PC-9 (cell line): ENCODE results near the gene SLC40A1. TPM values are rescaled to one million over a fixed set of nuclear protein-coding genes. Genes with fewer than 3 reads are reported as not detected.

Experiments used
- BruUV-seq: library from RNA; stranded (reverse); fragments of 400-500 nt; replicated peaks from 2 replicates; lab custom pipeline; 2021; lab: Mats Ljungman, UMichigan
- CTCF ChIA-PET: fragments of 300-600 bp; sonication (Branson Sonifier 250); formaldehyde crosslinking; loops from one replicate; lab custom pipeline; 2022; ENCODE audit warnings: antibody characterized with exemption; lab: Charles Lee
- POLR2A ChIA-PET: fragments of 300-600 bp; sonication (Branson Sonifier 250); formaldehyde crosslinking; loops from one replicate; lab custom pipeline; 2022; ENCODE audit warnings: antibody characterized with exemption; ENCODE audit not compliant: unreplicated experiment; lab: Charles Lee
- DNase-seq, 2 experiments: peaks; one replicate each; pipeline versions ENCODE4 v3.0.0 to v3.0.0-alpha.2; 2015 to 2022; ENCODE audit warnings: mixed read lengths in 1 of 2
- H2AFZ ChIP-seq: fragments of 200-600 bp; sonication (generic); 2 replicates; pipeline ENCODE4 v1.8.1; 2017; ENCODE audit warnings: antibody characterized with exemption
- H3F3A ChIP-seq: fragments of 200-600 bp; sonication (generic); 2 replicates; pipeline ENCODE4 v1.8.1; 2017; ENCODE audit warnings: antibody characterized with exemption, mild to moderate bottlenecking, low read depth; ENCODE audit not compliant: insufficient read depth
- H3K27ac ChIP-seq: fragments of 200-600 bp; sonication (generic); 2 replicates; pipeline ENCODE4 v1.6.1; 2016; ENCODE audit warnings: mixed run types
- H3K27me3 ChIP-seq: fragments of 200-600 bp; sonication (generic); 2 replicates; pipeline ENCODE4 v1.6.1; 2016; ENCODE audit warnings: low read depth, mixed run types; ENCODE audit not compliant: insufficient read depth
- H3K36me3 ChIP-seq: fragments of 200-600 bp; sonication (generic); 2 replicates; pipeline ENCODE4 v1.6.1; 2016; ENCODE audit warnings: low read depth, mixed run types
- H3K4me1 ChIP-seq: fragments of 200-600 bp; sonication (generic); replicated peaks from 2 replicates; pipeline ENCODE4 v1.6.1; 2016; ENCODE audit warnings: mixed run types; ENCODE audit not compliant: insufficient read depth
- H3K4me2 ChIP-seq: fragments of 200-600 bp; sonication (generic); 2 replicates; pipeline ENCODE4 v1.6.1; 2017; ENCODE audit warnings: mixed run types
- H3K4me3 ChIP-seq: fragments of 200-600 bp; sonication (generic); 2 replicates; pipeline ENCODE4 v1.6.1; 2016; ENCODE audit warnings: mixed run types
- H3K79me2 ChIP-seq: fragments of 200-600 bp; sonication (generic); 2 replicates; pipeline ENCODE4 v1.6.1; 2017; ENCODE audit warnings: low read depth, mixed run types
- H3K9me2 ChIP-seq: fragments of 200-600 bp; sonication (generic); 2 replicates; pipeline ENCODE4 v1.8.1; 2017; ENCODE audit warnings: mild to moderate bottlenecking; ENCODE audit not compliant: insufficient read depth
- H3K9me3 ChIP-seq: fragments of 200-600 bp; sonication (generic); 2 replicates; pipeline ENCODE4 v1.8.1; 2016; ENCODE audit warnings: low read depth; ENCODE audit not compliant: insufficient read depth
- H4K20me1 ChIP-seq: fragments of 200-600 bp; sonication (generic); 2 replicates; pipeline ENCODE4 v1.8.1; 2017; ENCODE audit not compliant: insufficient read depth
- EZH2 ChIP-seq: fragments of 200-600 bp; sonication (generic); IDR thresholded peaks from 2 replicates; pipeline ENCODE4 v1.8.0; 2017; ENCODE audit warnings: antibody characterized with exemption, low read depth
- intact Hi-C: fragments of 100-400 bp; cut with micrococcal nuclease; formaldehyde crosslinking; loops from one replicate; pipeline ENCODE4 v1.10.0; 2022; ENCODE audit not compliant: unreplicated experiment
- total RNA-seq: library from RNA; stranded (reverse); gene quantifications from 2 replicates; pipeline ENCODE4 v1.2.3, GENCODE V29; 2021
- TF ChIP-seq, protein P1 (sequence below): fragments of 200-600 bp; sonication (generic); conservative IDR thresholded peaks from 2 replicates; pipeline ENCODE4 v1.6.1; 2017; ENCODE audit warnings: mixed run types, antibody characterized with exemption, mild to moderate bottlenecking, moderate library complexity

The SLC40A1 gene
- total RNA-seq, 1 experiment from 2014 or later = 8.0 TPM

DNA sequence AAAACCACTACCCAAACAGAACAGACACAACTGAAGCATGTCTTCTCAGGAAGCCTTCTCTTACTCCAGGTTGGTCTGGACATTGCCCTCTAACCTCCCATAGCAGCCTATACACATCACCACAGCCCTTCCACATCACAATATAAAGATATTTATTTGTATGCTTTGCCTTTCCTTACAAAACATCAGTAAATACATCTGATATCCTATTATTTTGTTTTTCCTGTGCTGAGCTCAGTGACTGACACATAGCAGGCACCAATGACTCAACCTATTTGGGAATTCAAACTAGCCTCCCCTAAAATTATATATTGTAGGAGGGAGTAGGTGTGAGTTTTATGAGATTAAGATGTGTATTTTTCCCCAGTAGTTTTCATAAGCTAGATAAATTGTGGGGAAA, 28.8 kb downstream of the SLC40A1 start:
- no peak overlapping the region for H3K4me3 ChIP-seq
- no peak overlapping the region for H2AFZ ChIP-seq
- DNase-seq = no peak
- BruUV-seq = no TSS peak
- intact Hi-C loops = loop anchor here (2.0 kb wide), 1 partner anchor 75 kb away; no protein-coding TSS in a partner anchor
- no peaks in the 10 kb centered on the region for H4K20me1 ChIP-seq
- no peaks in the 10 kb centered on the region for H3K79me2 ChIP-seq
- CTCF ChIA-PET = no interaction called here
- POLR2A ChIA-PET = no interaction called here
- TF ChIP-seq, protein P1, sequence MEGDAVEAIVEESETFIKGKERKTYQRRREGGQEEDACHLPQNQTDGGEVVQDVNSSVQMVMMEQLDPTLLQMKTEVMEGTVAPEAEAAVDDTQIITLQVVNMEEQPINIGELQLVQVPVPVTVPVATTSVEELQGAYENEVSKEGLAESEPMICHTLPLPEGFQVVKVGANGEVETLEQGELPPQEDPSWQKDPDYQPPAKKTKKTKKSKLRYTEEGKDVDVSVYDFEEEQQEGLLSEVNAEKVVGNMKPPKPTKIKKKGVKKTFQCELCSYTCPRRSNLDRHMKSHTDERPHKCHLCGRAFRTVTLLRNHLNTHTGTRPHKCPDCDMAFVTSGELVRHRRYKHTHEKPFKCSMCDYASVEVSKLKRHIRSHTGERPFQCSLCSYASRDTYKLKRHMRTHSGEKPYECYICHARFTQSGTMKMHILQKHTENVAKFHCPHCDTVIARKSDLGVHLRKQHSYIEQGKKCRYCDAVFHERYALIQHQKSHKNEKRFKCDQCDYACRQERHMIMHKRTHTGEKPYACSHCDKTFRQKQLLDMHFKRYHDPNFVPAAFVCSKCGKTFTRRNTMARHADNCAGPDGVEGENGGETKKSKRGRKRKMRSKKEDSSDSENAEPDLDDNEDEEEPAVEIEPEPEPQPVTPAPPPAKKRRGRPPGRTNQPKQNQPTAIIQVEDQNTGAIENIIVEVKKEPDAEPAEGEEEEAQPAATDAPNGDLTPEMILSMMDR = no peak
- TF ChIP-seq EZH2 = no peak
- H3K9me3 ChIP-seq = no peaks in the 10 kb centered on the region
- H3K9me2 ChIP-seq = no peaks in the 10 kb centered on the region
- H3K27me3 ChIP-seq = no peaks in the 10 kb centered on the region
- H3K4me1 ChIP-seq = peaks cover 22% of the 10 kb centered on the region
- H3K4me2 ChIP-seq = no peak overlapping the region
- no peaks in the 10 kb centered on the region for H3K36me3 ChIP-seq
- H3K27ac ChIP-seq = no peak overlapping the region
- peaks cover 10% of the 10 kb centered on the region; the same call in 1 of the 2 replicates for H3F3A ChIP-seq

GRCh38 chr2:189549449-189549832, 31.1 kb downstream of the SLC40A1 start:
- Histone ChIP-seq H3K36me3 (no peaks in the 10 kb centered on the region), H3K4me1 (peaks cover 8% of the 10 kb centered on the region; the same call in 1 of the 2 replicates), H3F3A (0 out of 2 replicates have a peak, but pooled peaks cover 4% of the 10 kb centered on the region), H3K4me2 (no peak overlapping the region), H3K79me2 (no peaks in the 10 kb centered on the region), H3K9me3 (no peaks in the 10 kb centered on the region), H3K9me2 (no peaks in the 10 kb centered on the region), H4K20me1 (no peaks in the 10 kb centered on the region), H3K27me3 (no peaks in the 10 kb centered on the region), H3K4me3 (no peak overlapping the region), H3K27ac (0 out of 2 replicates have a peak overlapping the region, but pooled peaks have one; percentile 28), H2AFZ (no peak overlapping the region)
- BruUV-seq = no TSS peak
- ChIA-PET CTCF (no interaction called here), POLR2A (no interaction called here)
- DNase-seq = no peak
- intact Hi-C loops = no loop called here
- TF ChIP-seq, protein P1 = no peak
- TF ChIP-seq EZH2 = no peak

DNA sequence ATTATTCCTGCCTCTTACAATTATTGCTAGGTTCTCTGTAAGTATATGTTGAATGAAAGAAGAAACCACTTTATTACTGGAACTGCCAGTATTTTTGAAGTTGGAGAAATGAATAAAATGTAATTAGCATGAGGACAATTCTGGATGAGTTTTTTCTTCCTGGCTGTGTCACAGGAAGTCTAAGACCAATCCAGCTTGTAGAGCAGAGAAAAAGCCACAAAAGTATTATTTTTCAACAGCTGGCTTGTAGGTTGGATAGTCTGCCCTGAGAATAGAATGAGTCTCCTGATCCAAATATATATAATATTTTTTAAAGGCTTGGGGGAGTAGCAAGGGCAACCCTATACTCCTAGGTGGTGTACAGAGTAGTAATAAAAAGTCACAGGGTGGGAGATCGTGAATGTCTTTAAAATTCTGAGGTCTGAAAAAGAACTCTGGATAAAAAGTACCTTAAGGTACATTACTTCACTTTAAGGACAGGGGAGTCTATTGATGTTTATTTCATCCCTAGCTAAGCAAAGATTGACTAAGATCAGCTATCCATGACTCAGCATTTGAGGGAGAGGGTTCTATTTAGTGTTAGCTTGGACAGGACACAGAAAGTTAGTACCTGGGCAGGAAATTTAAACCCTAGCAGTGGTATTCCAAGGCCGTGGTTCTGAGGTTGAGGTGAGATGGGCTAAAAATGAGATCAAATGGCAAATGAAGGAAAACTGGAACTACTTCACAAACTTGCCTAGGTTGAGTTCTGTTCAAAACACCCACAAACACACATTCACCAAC, 31.7 kb downstream of the SLC40A1 start:
- 0 out of 2 replicates have a peak overlapping the region, but pooled peaks have one; percentile 28 for H3K27ac ChIP-seq
- H3K4me1 ChIP-seq = peaks cover 8% of the 10 kb centered on the region; the same call in 1 of the 2 replicates
- H4K20me1 ChIP-seq = no peaks in the 10 kb centered on the region
- intact Hi-C loops = no loop called here
- no peaks in the 10 kb centered on the region for H3K9me2 ChIP-seq
- no peaks in the 10 kb centered on the region for H3K9me3 ChIP-seq
- ChIA-PET CTCF (interaction anchor here (0.6 to 0.7 kb wide), 2 partner anchors 88 to 146 kb away, joined by 3 to 4 read pairs; no protein-coding TSS in a partner anchor), POLR2A (no interaction called here)
- DNase-seq = no peak
- H3K27me3 ChIP-seq = no peaks in the 10 kb centered on the region
- H3F3A ChIP-seq = 0 out of 2 replicates have a peak, but pooled peaks cover 4% of the 10 kb centered on the region
- no peaks in the 10 kb centered on the region for H3K36me3 ChIP-seq
- TF ChIP-seq, protein P1 = no peak
- no peak for TF ChIP-seq EZH2
- no peaks in the 10 kb centered on the region for H3K79me2 ChIP-seq
- H3K4me3 ChIP-seq = no peak overlapping the region
- no TSS peak for BruUV-seq
- H2AFZ ChIP-seq = no peak overlapping the region
- H3K4me2 ChIP-seq = no peak overlapping the region
